ENCODE results near the gene LTBP1. TPM values are rescaled to one million over a fixed set of nuclear protein-coding genes. Genes with fewer than 3 reads are reported as not detected.

The LTBP1 gene
- total RNA-seq, 1 experiment from 2014 or later = 12.5 TPM

- POLR2A ChIA-PET = no interaction called here
Observed at GRCh38 chr2:32925283-32925815, 21.4 kb upstream of the LTBP1 start.

DNA sequence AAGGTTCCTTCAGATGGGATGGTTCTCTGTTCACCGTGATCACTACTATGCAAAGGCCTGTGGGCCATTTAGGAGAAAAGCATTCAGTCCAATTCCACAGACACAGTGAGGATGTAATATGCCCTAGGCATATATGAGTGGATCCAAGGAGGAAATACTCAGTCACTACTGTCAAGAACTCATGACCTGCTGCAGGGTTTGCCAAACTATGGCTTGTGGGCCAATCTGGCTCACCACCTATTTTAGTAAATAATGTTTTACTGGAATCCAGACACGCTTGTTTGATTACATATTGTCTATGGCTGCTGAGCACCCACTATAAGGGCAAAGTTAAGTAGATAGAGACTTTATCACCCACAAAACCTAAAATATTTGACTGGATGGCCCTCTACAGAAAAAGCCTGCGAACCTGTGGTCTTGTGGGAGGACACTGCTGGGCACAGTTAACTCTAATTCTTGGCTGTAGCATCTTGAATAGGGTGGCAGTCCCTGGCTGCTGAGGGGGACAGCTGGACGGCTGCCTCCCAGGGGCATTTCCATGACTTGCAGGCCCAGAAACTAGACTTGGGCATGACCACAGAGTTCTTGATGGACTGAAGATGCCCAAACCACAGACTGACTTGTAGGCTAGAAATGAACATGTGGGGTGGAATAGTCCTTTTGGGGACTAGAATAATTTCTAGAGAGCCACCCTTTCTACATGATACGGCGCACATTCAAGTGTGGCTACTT, 20.6 kb upstream of the LTBP1 start:
- TF ChIP-seq, protein P1, sequence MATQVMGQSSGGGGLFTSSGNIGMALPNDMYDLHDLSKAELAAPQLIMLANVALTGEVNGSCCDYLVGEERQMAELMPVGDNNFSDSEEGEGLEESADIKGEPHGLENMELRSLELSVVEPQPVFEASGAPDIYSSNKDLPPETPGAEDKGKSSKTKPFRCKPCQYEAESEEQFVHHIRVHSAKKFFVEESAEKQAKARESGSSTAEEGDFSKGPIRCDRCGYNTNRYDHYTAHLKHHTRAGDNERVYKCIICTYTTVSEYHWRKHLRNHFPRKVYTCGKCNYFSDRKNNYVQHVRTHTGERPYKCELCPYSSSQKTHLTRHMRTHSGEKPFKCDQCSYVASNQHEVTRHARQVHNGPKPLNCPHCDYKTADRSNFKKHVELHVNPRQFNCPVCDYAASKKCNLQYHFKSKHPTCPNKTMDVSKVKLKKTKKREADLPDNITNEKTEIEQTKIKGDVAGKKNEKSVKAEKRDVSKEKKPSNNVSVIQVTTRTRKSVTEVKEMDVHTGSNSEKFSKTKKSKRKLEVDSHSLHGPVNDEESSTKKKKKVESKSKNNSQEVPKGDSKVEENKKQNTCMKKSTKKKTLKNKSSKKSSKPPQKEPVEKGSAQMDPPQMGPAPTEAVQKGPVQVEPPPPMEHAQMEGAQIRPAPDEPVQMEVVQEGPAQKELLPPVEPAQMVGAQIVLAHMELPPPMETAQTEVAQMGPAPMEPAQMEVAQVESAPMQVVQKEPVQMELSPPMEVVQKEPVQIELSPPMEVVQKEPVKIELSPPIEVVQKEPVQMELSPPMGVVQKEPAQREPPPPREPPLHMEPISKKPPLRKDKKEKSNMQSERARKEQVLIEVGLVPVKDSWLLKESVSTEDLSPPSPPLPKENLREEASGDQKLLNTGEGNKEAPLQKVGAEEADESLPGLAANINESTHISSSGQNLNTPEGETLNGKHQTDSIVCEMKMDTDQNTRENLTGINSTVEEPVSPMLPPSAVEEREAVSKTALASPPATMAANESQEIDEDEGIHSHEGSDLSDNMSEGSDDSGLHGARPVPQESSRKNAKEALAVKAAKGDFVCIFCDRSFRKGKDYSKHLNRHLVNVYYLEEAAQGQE (IDR thresholded peaks at IDR 0.05; ENCODE audit: insufficient read depth in 1 of 2, low read depth in 2 of 2, low read length in 1 of 2) = no peak
- TF ChIP-seq, protein P2, sequence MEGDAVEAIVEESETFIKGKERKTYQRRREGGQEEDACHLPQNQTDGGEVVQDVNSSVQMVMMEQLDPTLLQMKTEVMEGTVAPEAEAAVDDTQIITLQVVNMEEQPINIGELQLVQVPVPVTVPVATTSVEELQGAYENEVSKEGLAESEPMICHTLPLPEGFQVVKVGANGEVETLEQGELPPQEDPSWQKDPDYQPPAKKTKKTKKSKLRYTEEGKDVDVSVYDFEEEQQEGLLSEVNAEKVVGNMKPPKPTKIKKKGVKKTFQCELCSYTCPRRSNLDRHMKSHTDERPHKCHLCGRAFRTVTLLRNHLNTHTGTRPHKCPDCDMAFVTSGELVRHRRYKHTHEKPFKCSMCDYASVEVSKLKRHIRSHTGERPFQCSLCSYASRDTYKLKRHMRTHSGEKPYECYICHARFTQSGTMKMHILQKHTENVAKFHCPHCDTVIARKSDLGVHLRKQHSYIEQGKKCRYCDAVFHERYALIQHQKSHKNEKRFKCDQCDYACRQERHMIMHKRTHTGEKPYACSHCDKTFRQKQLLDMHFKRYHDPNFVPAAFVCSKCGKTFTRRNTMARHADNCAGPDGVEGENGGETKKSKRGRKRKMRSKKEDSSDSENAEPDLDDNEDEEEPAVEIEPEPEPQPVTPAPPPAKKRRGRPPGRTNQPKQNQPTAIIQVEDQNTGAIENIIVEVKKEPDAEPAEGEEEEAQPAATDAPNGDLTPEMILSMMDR (IDR thresholded peaks at IDR 0.05) = no peak
- no peak for TF ChIP-seq SIN3A (IDR thresholded peaks at IDR 0.05; ENCODE audit: borderline replicate concordance, insufficient read depth, low read depth, low read length)
- no peak for TF ChIP-seq TCF7L2 (IDR thresholded peaks at IDR 0.05; ENCODE audit: low read depth, low read length)
- no peak for TF ChIP-seq POLR2AphosphoS5 (IDR thresholded peaks at IDR 0.05; ENCODE audit: low read depth, low read length)
- ATAC-seq = no peak

More at GRCh38 chr2:32925283-32925815, 21.4 kb upstream of the LTBP1 start:
- in situ Hi-C loops (cut with HindIII; ENCODE audit: low pct_unique_long_range_greater_than_20kb, low sequenced_read_pairs) = no loop called here
- Histone ChIP-seq H3K9me3 (ENCODE audit: control insufficient read depth, insufficient read depth, low read depth, low read length) (no peaks in the 10 kb centered on the region), H3K36me3 (ENCODE audit: control insufficient read depth, insufficient read depth, low read length) (no peaks in the 10 kb centered on the region), H3K27me3 (ENCODE audit: control insufficient read depth, insufficient read depth, low read length) (peaks cover 2% of the 10 kb centered on the region; the same call in 1 of the 2 replicates), H3K4me3 (ENCODE audit: low read depth in 2 of 2, low read length in 2 of 2) (no peak overlapping the region), H3K27ac (ENCODE audit: low read length) (no peak overlapping the region), H3K4me1 (ENCODE audit: control insufficient read depth, insufficient read depth, low read length) (no peaks in the 10 kb centered on the region)
- DNase-seq (ENCODE audit: low read depth, low spot score) (no peak), ATAC-seq (no peak)
- TF ChIP-seq, protein P1 (IDR thresholded peaks at IDR 0.05; ENCODE audit: insufficient read depth in 1 of 2, low read depth in 2 of 2, low read length in 1 of 2) = no peak
- TF ChIP-seq SIN3A (IDR thresholded peaks at IDR 0.05; ENCODE audit: borderline replicate concordance, insufficient read depth, low read depth, low read length) (no peak), TCF7L2 (IDR thresholded peaks at IDR 0.05; ENCODE audit: low read depth, low read length) (no peak), POLR2AphosphoS5 (IDR thresholded peaks at IDR 0.05; ENCODE audit: low read depth, low read length) (no peak)
- no TSS peak for BruUV-seq (replicated peaks)
- CTCF ChIA-PET = no interaction called here
- intact Hi-C loops (cut with micrococcal nuclease; ENCODE audit: unreplicated experiment) = no loop called here

More for the DNA sequence above, 20.6 kb upstream of the LTBP1 start:
- no peak overlapping the region for H3K27ac ChIP-seq (ENCODE audit: low read length)
- no peaks in the 10 kb centered on the region for H3K4me1 ChIP-seq (ENCODE audit: control insufficient read depth, insufficient read depth, low read length)
- no peak overlapping the region for H3K4me3 ChIP-seq (ENCODE audit: low read depth in 2 of 2, low read length in 2 of 2)
- DNase-seq (ENCODE audit: low read depth, low spot score) = no peak
- intact Hi-C loops (cut with micrococcal nuclease; ENCODE audit: unreplicated experiment) = no loop called here
- no peaks in the 10 kb centered on the region for H3K9me3 ChIP-seq (ENCODE audit: control insufficient read depth, insufficient read depth, low read depth, low read length)
- no peaks in the 10 kb centered on the region for H3K36me3 ChIP-seq (ENCODE audit: control insufficient read depth, insufficient read depth, low read length)
- peaks cover 2% of the 10 kb centered on the region; the same call in 1 of the 2 replicates for H3K27me3 ChIP-seq (ENCODE audit: control insufficient read depth, insufficient read depth, low read length)
- ChIA-PET CTCF (no interaction called here), POLR2A (no interaction called here)
- in situ Hi-C loops (cut with HindIII; ENCODE audit: low pct_unique_long_range_greater_than_20kb, low sequenced_read_pairs) = no loop called here
- BruUV-seq (replicated peaks) = no TSS peak

All from Panc1 (cell line).